Measurements from ENCODE around the gene CBY2. TPM values are rescaled to one million over a fixed set of nuclear protein-coding genes. Genes with fewer than 3 reads are reported as not detected.

CBY2 gene
- total and polyA plus RNA-seq, 10 of the 15 experiments (the other 5 are each of a cell fraction or from before 2014, with no cell fraction given): 0.08 to 0.64 (median 0.23) TPM; not detected in 6

GRCh38 chr13:45696610-45697226 lies 5.4 kb upstream of the CBY2 start (continued):
- TF ChIP-seq CEBPZ (IDR thresholded peaks at IDR 0.05; ENCODE audit: low read depth, low read length) (no peak), E2F8 (IDR thresholded peaks at IDR 0.05; ENCODE audit: low read depth, partially characterized antibody) (no peak), ZNF24 (IDR thresholded peaks at IDR 0.05) (no peak), LARP7 (IDR thresholded peaks at IDR 0.05) (0 out of 2 replicates have a peak, but pooled peaks have one; percentile 33), CREM (IDR thresholded peaks at IDR 0.05; ENCODE audit: low read depth) (peak; percentile 34; the same call in 1 of the 2 replicates), SIX5 (IDR thresholded peaks at IDR 0.05; ENCODE audit: low read depth, low read length, severe bottlenecking) (no peak), EP300 (IDR thresholded peaks at IDR 0.05; ENCODE audit: borderline replicate concordance in 1 of 2, control insufficient read depth in 1 of 2, low read depth in 2 of 2, low read length in 2 of 2) (no peak), MTA3 (IDR thresholded peaks at IDR 0.05; ENCODE audit: borderline replicate concordance, low read length) (no peak; the same call in 1 of the 2 replicates), GABPA (IDR thresholded peaks at IDR 0.05; ENCODE audit: low read depth) (0 out of 2 replicates have a peak, but pooled peaks have one; percentile 29), TAF1 (IDR thresholded peaks at IDR 0.05; ENCODE audit: borderline replicate concordance, low read depth, low read length) (no peak), DPF2 (IDR thresholded peaks at IDR 0.05) (peak; percentile 49), PBX3 (IDR thresholded peaks at IDR 0.05; ENCODE audit: insufficient replicate concordance, low read depth, low read length) (peak; percentile 33), CHD4 (IDR thresholded peaks at IDR 0.05) (no peak), SREBF2 (IDR thresholded peaks at IDR 0.05; ENCODE audit: low read length) (no peak), SREBF1 (IDR thresholded peaks at IDR 0.05; ENCODE audit: low read length) (no peak), FOXM1 (IDR thresholded peaks at IDR 0.05; ENCODE audit: low read depth, low read length) (peak; percentile 74; the same call in 1 of the 2 replicates), POLR2AphosphoS5 (IDR thresholded peaks at IDR 0.05; ENCODE audit: low read length) (peak; percentile 48; the same call in 1 of the 2 replicates), ATF2 (IDR thresholded peaks at IDR 0.05; ENCODE audit: low read length) (peak; percentile 72; the same call in 1 of the 2 replicates), IKZF1 (conservative IDR thresholded peaks at IDR 0.05) (peak; percentile 75), POLR2A (IDR thresholded peaks at IDR 0.05; ENCODE audit: low read depth, low read length) (no peak), STAT3 (IDR thresholded peaks at IDR 0.05; ENCODE audit: low read depth, low read length) (no peak)

Data from GM12878 (cell line).